Measurements from ENCODE around the gene ZIC3. TPM values are rescaled to one million over a fixed set of nuclear protein-coding genes. Genes with fewer than 3 reads are reported as not detected.

The ZIC3 gene
- total RNA-seq, 4 donors from 2014 or later = not detected

- no peak overlapping the region for H3K27ac ChIP-seq
- H3K9me3 ChIP-seq = no peaks in the 10 kb centered on the region
- no peak for TF ChIP-seq POLR2A (IDR thresholded peaks at IDR 0.05)
- TF ChIP-seq CTCF (IDR thresholded peaks at IDR 0.05) = no peak
- no peaks in the 10 kb centered on the region for H3K36me3 ChIP-seq
- intact Hi-C loops (cut with DNase I) = no loop called here
- no peak overlapping the region for H3K4me3 ChIP-seq (replicated peaks in 1 of 3)
- 4 to 5% methylated on average over 11 to 15 of the region's 36 CpGs for WGBS, 2 donors
- peaks cover 7 to 18% of the 10 kb centered on the region in 2 donors for H3K4me1 ChIP-seq
- peaks cover 31% of the 10 kb centered on the region for H3K27me3 ChIP-seq
- no peak for DNase-seq
Measured at GRCh38 chrX:137567682-137568232, 1.8 kb downstream of the ZIC3 start.

- TF ChIP-seq POLR2A (IDR thresholded peaks at IDR 0.05) (no peak), CTCF (IDR thresholded peaks at IDR 0.05) (no peak)
- no peaks in the 10 kb centered on the region for H3K9me3 ChIP-seq
- intact Hi-C loops (cut with DNase I) = no loop called here
- H3K36me3 ChIP-seq = no peaks in the 10 kb centered on the region
- H3K4me1 ChIP-seq = peaks cover 7 to 18% of the 10 kb centered on the region in 2 donors
- H3K4me3 ChIP-seq (replicated peaks in 1 of 3) = no peak overlapping the region
- DNase-seq = no peak
- no peak overlapping the region for H3K27ac ChIP-seq
- WGBS, 2 donors = 2% methylated on average over 11 of the region's 53 CpGs; no CpG with 5 or more reads in 1 of the 2 donors
- H3K27me3 ChIP-seq = peaks cover 32% of the 10 kb centered on the region
Measured at GRCh38 chrX:137568741-137569469, 3.0 kb downstream of the ZIC3 start.

DNA sequence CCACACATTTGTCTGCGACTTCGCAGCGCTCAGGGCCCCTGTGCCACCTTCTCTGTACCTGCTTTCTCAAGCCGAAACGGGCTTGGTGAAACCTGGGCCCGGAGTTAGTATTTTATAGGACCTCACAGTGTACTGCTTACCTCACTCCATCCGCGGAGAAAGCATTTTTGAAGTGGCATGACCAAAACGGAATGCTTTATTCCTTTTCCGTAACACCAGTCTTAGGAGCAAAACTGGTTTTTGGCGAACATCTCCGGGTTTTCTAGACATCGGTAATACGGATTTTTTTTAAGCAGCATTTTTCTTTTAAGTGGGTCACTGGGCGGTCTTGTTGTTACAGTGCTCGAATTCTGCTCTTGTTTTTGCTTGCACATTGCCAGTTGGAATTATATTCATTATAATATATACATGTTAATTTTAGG lies 3.6 kb downstream of the ZIC3 start:
- no peaks in the 10 kb centered on the region for H3K36me3 ChIP-seq
- H3K9me3 ChIP-seq = no peaks in the 10 kb centered on the region
- no peak for TF ChIP-seq CTCF (IDR thresholded peaks at IDR 0.05)
- TF ChIP-seq POLR2A (IDR thresholded peaks at IDR 0.05) = no peak
- no peak for DNase-seq
- H3K27me3 ChIP-seq = peaks cover 38% of the 10 kb centered on the region
- no peak overlapping the region for H3K4me3 ChIP-seq (replicated peaks in 1 of 3)
- H3K27ac ChIP-seq = no peak overlapping the region
- intact Hi-C loops (cut with DNase I) = no loop called here
- H3K4me1 ChIP-seq = peaks cover 7 to 18% of the 10 kb centered on the region in 2 donors
- WGBS, 2 donors = 8 to 11% methylated on average over 13 to 16 of the region's 16 CpGs

GRCh38 chrX:137573324-137574101 lies 7.6 kb downstream of the ZIC3 start:
- H3K9me3 ChIP-seq = no peaks in the 10 kb centered on the region
- no peak for TF ChIP-seq POLR2A (IDR thresholded peaks at IDR 0.05)
- TF ChIP-seq CTCF (IDR thresholded peaks at IDR 0.05) = no peak
- no peak overlapping the region for H3K27ac ChIP-seq
- 9 to 13% methylated on average over 16 to 20 of the region's 44 CpGs for WGBS, 2 donors
- H3K4me1 ChIP-seq = no peaks in the 10 kb centered on the region
- no peak overlapping the region for H3K4me3 ChIP-seq (replicated peaks in 1 of 3)
- DNase-seq = no peak
- H3K27me3 ChIP-seq = peaks cover 35% of the 10 kb centered on the region
- intact Hi-C loops (cut with DNase I) = no loop called here
- H3K36me3 ChIP-seq = no peaks in the 10 kb centered on the region

Measured in thyroid gland (tissue), 4 donors.